GM08714 (cell line): Measurements from ENCODE around the gene FUCA1.
"Not testable (repeated sequence)": the region's sequence is repeated elsewhere in the genome, so short reads cannot be mapped to it uniquely, and the experiment has no call there.

Experiments used
- H3K4me3 ChIP-seq: fragments of 200-500 bp; sonication (Bioruptor generic); 2 replicates; pipeline ENCODE4 v1.5.1; 2014; ENCODE audit warnings: mild to moderate bottlenecking, low read length, inconsistent platforms
- ZNF274 ChIP-seq: IDR thresholded peaks from 2 replicates; pipeline ENCODE4 v1.6.1; 2012; ENCODE audit warnings: mild to moderate bottlenecking, low read depth, low read length

Gene FUCA1

DNA sequence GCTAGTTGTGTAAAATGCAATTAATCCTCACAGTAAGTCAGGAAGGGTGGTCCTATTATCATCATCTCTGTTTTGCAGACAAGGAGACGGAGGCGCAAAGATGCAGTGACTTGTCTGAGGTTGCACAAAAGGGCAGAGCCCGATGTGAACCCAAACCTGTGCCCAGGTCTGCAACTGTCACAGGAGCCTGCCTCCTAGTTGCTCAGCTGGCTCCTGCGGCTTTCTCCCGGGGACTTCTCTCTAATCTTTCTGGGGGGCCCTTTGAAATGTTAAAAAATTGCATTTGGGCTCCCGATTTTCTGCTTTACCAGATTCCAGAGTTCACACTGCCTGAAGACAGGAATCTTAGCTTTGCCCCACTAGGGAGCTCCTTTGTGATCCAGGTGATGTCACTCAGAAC is 35.7 kb upstream of the FUCA1 start:
- no peak overlapping the region for H3K4me3 ChIP-seq
- no peak for TF ChIP-seq ZNF274

DNA sequence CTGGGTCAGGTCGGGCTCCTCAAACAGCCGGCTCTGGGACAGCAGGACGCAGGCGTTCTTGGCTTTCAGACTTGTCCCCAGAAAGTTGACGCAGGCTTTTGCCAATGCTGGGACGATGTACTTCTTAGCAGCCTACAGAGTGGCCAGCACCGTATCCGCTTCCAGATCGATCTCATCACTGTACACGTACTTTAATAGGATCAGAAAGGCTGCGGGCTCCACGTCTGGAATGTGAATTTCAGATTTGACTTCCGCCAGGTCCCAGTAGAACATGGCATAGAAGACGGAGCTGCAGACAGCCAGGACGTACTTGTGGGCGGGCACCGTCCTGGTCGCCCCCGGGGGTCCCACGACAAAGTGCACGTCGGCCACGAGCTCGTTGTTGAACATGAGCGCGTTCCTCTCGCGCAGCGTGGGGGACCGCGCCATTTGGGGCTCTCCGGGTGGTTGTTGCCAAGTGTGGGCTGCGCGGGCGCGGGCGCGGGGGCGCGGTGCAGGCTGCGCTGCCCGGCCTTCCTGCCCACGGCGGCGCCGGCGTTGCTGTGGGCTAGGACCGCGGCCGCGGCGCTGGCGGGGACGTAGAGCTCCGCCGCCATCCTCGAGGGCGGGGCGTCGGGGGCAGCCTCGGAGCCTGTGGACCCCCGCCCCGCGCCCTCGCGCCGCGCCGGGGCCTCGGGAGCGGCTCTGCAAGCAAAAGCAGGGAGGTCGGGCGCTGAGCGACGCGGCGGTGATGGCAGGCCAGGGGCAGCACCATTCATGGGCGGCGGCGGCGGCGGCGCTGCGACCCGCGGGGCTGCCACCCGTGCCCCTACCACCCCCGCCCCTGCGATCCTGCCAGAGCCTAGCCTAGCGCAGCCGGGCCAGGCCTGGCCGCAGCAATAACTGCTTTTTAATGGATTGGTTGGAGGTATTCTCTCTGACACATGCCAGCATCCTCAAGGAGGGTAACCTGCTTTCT is 34.5 kb upstream of the FUCA1 start:
- no peak overlapping the region; the same call in 1 of the 2 replicates for H3K4me3 ChIP-seq
- TF ChIP-seq ZNF274 = no peak

DNA sequence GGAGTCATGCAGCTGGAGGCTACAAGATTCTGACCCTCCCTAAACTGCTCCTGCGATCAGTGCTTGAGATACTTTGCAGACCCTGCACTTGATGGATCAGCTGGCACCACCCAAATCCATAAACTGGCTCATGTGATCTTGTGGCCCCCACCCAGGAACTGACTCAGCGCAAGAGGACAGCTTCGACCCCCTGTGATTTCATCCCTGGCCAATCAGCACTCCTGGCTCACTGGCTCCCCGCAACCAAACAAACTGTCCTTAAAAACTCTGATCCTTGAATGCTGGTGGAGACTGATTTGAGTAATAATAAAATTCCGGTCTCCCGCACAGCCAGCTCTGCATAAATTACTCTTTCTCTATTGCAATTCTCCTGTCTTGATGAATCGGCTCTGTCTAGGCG is 31.9 kb upstream of the FUCA1 start:
- H3K4me3 ChIP-seq = not testable (repeated sequence)

DNA sequence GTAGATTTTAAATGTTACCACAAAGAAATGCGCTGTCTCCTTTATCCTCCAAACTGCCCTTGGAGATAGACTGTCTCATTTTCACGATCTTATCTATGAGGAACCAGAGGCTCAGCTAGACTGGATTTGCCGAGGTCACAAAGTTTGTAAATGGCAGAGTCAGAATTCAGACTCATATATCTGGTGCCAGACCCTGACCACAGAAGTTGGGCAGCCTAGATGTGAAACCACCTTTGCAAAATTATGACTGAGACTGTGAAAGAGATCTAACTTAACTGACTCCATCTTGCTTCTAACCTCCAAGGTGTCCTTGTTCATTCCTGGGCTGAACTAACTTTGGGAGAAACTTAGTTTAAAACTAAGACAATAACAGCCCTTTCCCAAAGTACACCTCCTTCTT is 31.0 kb upstream of the FUCA1 start:
- H3K4me3 ChIP-seq = no peak overlapping the region
- no peak for TF ChIP-seq ZNF274

DNA sequence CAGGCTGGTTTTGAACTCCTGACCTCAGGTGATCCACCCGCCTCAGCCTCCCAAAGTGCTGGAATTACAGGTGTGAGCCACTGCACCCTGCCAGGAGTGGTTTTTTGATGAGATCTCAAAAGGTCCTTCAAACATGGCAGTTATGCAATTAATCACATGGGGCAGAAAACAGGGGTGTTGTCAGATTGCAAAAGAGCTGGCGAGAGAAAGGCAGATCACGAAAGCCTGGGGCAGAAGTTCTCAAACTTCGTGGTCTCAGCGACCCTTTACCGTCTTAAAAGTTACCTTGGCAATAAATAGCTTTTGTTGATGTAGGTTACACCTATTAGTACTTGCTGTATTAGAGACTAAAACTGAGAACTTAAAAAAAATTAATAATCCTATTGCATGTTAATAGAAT is 29.0 kb upstream of the FUCA1 start:
- no peak for TF ChIP-seq ZNF274
- H3K4me3 ChIP-seq = no peak overlapping the region

DNA sequence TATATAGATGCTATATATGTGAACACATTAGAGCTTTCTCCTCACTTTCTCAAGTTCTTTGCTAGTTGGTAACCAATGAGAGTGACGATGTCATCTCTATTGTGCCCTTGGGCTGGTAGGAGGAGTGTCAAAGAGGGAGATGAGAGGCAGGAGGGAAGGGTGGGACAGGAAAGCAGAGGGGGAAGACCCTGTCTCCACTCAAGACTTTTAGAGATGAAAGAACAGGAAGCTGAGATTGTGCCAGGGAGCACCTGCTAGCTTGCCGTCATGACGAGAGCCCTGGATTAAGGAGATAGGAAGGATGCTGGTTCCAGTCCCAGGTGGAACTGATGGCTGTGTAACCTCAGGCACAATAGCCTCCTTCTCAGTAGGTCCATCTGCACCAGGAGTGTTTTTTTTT is 28.4 kb upstream of the FUCA1 start:
- no peak overlapping the region for H3K4me3 ChIP-seq
- no peak for TF ChIP-seq ZNF274

DNA sequence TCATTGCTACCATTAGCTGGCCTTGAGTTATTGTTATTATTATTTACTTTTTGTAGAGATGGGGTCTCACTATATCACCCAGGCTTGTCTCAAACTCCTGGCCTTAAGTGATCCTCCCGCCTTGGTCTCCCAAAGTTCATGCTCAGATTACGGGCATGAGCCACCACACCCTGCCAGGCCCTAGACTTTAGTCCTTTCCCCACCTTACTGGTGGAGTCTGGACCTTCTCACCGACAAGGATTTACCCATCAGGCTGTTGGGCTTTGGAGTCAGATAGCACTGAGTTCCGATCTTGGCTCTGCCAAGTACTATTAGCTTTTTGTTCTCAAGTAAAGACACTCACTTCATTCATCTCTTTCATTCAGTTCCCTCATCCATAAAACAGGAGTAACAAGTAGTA is 27.9 kb upstream of the FUCA1 start:
- no peak for TF ChIP-seq ZNF274

DNA sequence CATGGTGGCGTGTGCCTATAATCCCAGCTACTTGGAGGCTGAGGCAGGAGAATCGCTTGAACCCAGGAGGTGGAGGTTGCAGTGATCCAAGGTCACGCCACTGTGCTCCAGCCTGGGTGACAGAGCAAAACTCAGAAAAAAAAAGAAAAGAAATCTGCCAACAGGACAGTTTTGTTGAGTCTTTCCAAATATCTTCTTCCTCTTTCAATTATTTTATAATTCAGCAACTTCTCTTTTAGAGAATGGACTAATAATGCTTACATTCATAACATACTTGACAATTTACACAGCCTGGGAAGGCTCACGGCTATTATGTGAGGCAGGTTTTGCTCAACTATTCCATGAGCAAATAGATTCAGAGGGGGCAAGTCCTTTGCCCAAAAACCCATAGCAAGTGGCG is 27.0 kb upstream of the FUCA1 start:
- no peak for TF ChIP-seq ZNF274
- no peak overlapping the region for H3K4me3 ChIP-seq

More for the DNA sequence above, 27.9 kb upstream of the FUCA1 start:
- H3K4me3 ChIP-seq = no peak overlapping the region

DNA sequence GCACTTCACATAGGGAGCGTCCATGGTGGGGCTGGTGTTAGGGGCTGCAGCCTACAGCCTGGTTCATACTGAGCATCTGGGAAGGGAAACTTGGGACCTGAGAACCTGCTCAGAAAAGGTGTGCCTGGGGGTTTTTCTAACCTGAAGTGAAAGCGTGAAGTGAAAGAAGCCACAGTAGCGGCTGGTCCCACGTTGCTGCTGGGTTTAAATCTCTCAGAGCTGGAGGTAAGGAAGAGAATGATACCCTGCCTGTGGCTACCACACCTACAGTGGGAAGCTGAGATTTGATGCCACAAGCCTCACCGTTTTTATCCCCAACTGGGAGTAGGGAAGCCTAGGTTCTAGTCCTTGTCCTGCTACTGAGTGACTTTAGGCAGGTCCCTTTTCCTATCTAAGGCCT is 21.0 kb upstream of the FUCA1 start:
- TF ChIP-seq ZNF274 = no peak
- H3K4me3 ChIP-seq = no peak overlapping the region; the same call in 1 of the 2 replicates

GRCh38 chr1:23885222-23885621 is 17.1 kb upstream of the FUCA1 start:
- no peak for TF ChIP-seq ZNF274
- no peak overlapping the region for H3K4me3 ChIP-seq

DNA sequence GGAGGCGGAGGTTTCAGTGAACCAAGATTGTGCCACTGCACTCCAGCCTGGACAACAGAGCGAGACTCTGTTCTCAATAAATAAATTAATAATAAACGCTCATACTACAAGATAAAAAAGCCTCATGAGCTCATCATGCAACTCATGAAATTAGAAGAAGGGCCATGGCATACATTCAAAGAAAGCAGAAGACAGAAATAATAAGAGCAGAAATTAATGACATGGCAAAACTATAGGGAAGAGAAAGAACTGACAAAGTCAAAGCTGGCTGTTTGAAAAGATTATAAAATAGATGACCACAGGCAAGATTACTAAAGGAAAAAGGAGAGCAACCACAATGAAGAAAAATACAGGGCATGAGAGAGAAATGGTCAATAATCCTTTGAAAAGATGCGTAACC is 14.7 kb upstream of the FUCA1 start:
- TF ChIP-seq ZNF274 = no peak

GRCh38 chr1:23879809-23880208 is 11.7 kb upstream of the FUCA1 start:
- no peak for TF ChIP-seq ZNF274
- no peak overlapping the region for H3K4me3 ChIP-seq

More for the DNA sequence above, 14.7 kb upstream of the FUCA1 start:
- H3K4me3 ChIP-seq = no peak overlapping the region

DNA sequence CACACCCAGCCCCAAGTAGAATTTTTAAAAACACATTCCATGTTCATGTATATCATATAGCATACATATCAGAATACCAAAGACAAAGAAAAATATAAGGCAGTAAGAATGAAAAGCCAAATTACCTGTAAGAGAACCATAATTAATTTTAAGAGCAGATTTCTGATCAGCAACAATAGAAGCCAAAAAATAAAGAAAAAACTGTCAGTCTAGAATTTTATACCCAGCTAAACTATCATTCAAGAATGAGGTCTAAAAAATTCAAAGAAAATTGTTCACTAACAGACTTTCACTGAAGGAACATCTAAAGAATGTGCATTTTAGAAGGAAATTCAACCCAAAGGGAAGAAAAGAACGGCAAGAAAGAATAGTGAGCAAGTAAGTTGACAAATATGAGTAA is 10.6 kb upstream of the FUCA1 start:
- no peak for TF ChIP-seq ZNF274

DNA sequence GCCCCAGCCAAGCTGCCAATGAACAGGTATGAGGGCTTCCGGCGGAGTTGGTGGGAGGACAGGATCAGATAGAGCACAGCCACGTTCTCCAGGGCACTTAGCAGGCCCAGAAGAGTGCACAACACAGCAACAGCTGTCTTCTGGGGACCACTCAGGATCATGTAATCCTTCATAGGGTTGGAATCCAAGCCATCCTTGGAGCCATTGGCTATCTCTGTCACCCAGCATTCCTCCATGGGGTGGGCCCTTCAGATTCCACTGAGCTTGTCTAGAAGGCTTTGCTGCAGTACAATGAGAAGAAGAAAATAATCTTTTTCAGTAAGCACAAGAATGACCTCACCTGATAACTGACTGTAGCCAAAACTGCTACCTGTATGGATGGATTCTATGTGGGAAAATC is 7.3 kb upstream of the FUCA1 start:
- TF ChIP-seq ZNF274 = no peak
- no peak overlapping the region for H3K4me3 ChIP-seq

More for the DNA sequence above, 10.6 kb upstream of the FUCA1 start:
- H3K4me3 ChIP-seq = no peak overlapping the region

- no peak overlapping the region for H3K4me3 ChIP-seq
- no peak for TF ChIP-seq ZNF274
Observed at GRCh38 chr1:23872421-23872820, 4.3 kb upstream of the FUCA1 start.
